22Rv1 (cell line): Measurements from ENCODE around the gene CDC20.

Experiments
- ZFX ChIP-seq: fragments of 450-650 bp; IDR thresholded peaks from 2 replicates; pipeline ENCODE4 v1.6.1; 2017; ENCODE audit warnings: antibody characterized with exemption, borderline replicate concordance
- TF ChIP-seq, protein P1 (sequence below): fragments of 450-650 bp; IDR thresholded peaks from 2 replicates; pipeline ENCODE4 v1.5.1; 2017; ENCODE audit warnings: mild to moderate bottlenecking

DNA sequence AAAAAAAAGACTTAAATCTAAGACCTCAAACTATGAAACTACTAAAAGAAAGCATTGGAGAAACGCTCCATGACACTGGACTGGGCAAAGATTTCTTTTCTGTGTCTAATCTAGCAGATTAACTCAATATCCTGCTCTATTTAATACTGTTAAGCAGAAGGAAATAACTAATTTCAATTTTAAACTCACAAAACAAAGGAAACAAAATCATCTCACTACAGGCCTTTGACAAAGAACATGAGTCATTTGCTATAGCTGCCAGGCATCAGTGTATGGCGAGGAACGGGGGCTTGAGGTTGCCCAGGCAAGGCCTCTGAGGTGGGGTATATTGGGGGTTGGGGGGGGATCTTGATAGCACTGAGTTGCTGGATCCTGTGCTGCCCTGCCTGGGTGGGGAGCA lies 51.8 kb downstream of the CDC20 start:
- TF ChIP-seq, protein P1, sequence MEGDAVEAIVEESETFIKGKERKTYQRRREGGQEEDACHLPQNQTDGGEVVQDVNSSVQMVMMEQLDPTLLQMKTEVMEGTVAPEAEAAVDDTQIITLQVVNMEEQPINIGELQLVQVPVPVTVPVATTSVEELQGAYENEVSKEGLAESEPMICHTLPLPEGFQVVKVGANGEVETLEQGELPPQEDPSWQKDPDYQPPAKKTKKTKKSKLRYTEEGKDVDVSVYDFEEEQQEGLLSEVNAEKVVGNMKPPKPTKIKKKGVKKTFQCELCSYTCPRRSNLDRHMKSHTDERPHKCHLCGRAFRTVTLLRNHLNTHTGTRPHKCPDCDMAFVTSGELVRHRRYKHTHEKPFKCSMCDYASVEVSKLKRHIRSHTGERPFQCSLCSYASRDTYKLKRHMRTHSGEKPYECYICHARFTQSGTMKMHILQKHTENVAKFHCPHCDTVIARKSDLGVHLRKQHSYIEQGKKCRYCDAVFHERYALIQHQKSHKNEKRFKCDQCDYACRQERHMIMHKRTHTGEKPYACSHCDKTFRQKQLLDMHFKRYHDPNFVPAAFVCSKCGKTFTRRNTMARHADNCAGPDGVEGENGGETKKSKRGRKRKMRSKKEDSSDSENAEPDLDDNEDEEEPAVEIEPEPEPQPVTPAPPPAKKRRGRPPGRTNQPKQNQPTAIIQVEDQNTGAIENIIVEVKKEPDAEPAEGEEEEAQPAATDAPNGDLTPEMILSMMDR = no peak
- no peak for TF ChIP-seq ZFX
